Measurements from ENCODE around the gene SHB.

SHB gene

DNA sequence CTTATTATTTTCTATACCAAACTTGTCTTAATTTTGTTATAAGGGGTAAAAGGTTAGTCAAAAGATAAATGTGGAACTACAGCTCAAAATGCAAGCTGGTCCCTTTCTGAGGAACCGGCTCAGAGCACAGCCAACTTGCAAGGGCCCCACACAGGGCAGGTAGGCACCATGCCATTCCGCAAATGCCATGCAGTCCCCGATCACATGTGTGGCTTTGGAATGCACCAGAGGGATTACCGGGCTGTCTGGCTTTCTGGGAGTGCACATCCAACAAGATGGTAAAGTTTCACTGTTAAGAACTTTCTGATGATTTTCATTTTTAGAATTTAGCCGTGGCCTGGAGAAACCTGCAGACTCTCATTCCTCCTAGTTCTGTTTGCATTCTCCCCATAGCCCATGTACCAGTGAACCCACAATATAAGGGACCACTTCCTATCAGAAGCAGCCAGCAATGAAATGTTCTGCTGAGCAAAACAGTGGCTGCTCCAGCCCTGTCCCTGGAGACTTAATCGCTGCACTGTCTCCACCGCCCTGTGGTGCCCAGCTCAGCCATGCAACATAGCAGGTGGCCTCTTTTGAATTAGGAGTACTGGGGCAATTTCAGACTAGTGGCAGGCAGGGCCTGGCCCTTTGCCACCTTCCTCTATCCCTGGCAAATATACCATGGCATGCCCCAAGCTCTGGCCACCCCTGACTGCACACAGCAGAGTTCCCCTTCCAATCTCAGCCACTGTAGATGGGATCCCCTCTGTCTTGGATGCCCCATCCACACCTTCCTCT, 11.4 kb downstream of the SHB start:
- 87% methylated on average over 7 of the region's 7 CpGs for WGBS (ENCODE audit: insufficient coverage)
- Histone ChIP-seq H3K27me3 (replicated peaks in 2 of 5; ENCODE audit: control insufficient read depth in 4 of 5, insufficient read depth in 5 of 5, low read length in 4 of 5) (no peaks in the 10 kb centered on the region), H3K4me3 (ENCODE audit: control insufficient read depth in 1 of 7, extremely low read depth in 1 of 7, insufficient read depth in 4 of 7, low read depth in 2 of 7, low read length in 6 of 7) (no peak overlapping the region), H3K9me3 (ENCODE audit: control extremely low read depth in 1 of 5, control insufficient read depth in 4 of 5, insufficient read depth in 2 of 5, low read depth in 1 of 5, low read length in 4 of 5) (no peaks in the 10 kb centered on the region), H3K36me3 (ENCODE audit: control insufficient read depth in 4 of 4, insufficient read depth in 4 of 4, low read length in 3 of 4) (no peaks in the 10 kb centered on the region), H3K27ac (ENCODE audit: insufficient read depth in 1 of 2, low read depth in 1 of 2, low read length in 2 of 2, poor library complexity in 1 of 2, severe bottlenecking in 2 of 2) (no peak overlapping the region), H3K4me1 (ENCODE audit: control extremely low read depth in 1 of 4, control insufficient read depth in 4 of 4, insufficient read depth in 4 of 4, low read length in 3 of 4) (peaks cover 0 to 4% (median 0%) of the 10 kb centered on the region in 4 experiments)
- no peak for DNase-seq
- POLR2A ChIA-PET = no interaction called here
- CTCF ChIA-PET = no interaction called here

DNA sequence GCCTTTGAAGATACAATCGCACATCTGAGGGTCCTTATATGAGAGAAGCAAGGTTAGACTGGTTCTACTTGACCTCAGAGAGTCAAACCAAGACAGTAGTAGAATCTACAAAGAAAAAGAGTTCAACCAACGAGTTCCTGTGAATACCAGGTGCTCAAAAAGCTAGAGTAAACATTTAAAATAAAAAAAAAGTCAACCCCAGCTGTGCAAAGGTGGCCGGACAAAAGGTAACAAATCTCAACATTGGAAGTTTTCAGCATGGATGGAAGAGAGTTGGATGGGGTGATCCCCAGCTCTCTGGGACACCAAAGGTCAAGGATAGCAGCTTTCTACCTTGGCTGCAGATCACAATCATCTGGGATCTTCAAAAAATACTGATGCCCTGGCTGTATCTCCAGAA, 14.4 kb downstream of the SHB start:
- ChIA-PET POLR2A (no interaction called here), CTCF (interaction anchor here (1.7 to 1.8 kb wide), 2 partner anchors 12 to 143 kb away, joined by 4 to 5 read pairs; no protein-coding TSS in a partner anchor)
- Histone ChIP-seq H3K4me3 (ENCODE audit: control insufficient read depth in 1 of 7, extremely low read depth in 1 of 7, insufficient read depth in 4 of 7, low read depth in 2 of 7, low read length in 6 of 7) (no peak overlapping the region), H3K9me3 (ENCODE audit: control extremely low read depth in 1 of 5, control insufficient read depth in 4 of 5, insufficient read depth in 2 of 5, low read depth in 1 of 5, low read length in 4 of 5) (no peaks in the 10 kb centered on the region), H3K36me3 (ENCODE audit: control insufficient read depth in 4 of 4, insufficient read depth in 4 of 4, low read length in 3 of 4) (no peaks in the 10 kb centered on the region), H3K27me3 (replicated peaks in 2 of 5; ENCODE audit: control insufficient read depth in 4 of 5, insufficient read depth in 5 of 5, low read length in 4 of 5) (no peaks in the 10 kb centered on the region), H3K4me1 (ENCODE audit: control extremely low read depth in 1 of 4, control insufficient read depth in 4 of 4, insufficient read depth in 4 of 4, low read length in 3 of 4) (no peaks in the 10 kb centered on the region), H3K27ac (ENCODE audit: insufficient read depth in 1 of 2, low read depth in 1 of 2, low read length in 2 of 2, poor library complexity in 1 of 2, severe bottlenecking in 2 of 2) (no peak overlapping the region)
- DNase-seq = no peak
- 100% methylated on average over 2 of the region's 3 CpGs for WGBS (ENCODE audit: insufficient coverage)

DNA sequence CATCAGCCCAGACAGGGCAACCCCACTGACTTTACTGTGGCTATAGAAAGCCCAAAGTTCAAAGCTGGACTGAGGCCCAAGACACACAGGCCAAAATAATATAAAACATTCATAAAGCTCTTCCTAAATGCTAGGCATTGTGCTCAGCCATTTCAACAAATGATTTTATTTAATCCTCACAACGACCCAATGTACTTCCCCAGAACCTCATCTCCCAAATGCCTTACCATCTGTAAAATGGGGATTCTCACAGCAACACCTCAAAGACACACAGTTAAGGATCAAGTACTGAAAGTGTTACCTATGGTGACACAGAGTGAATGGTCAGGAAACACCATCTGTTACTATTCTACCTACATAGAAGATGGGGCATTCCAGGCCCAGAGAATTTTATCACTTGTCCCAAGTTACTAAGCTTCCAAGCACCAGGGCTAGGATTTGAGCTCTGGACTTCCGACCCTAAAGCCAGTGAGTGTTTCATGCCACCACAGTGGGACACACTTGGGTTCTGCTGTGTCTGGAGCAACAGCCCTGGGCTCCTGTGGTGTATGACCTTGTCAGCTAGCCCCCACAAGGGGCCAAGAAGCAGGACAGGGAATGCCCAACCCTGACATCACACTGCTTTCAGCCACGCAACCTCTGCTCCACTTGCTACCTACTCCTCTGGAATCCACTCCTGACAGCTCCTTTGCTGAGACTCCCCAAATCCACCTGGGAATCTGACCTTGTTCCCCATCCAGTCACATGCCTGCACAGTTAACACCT, 15.1 kb downstream of the SHB start:
- no peak overlapping the region for H3K27ac ChIP-seq (ENCODE audit: insufficient read depth in 1 of 2, low read depth in 1 of 2, low read length in 2 of 2, poor library complexity in 1 of 2, severe bottlenecking in 2 of 2)
- 91% methylated on average over 3 of the region's 3 CpGs for WGBS (ENCODE audit: insufficient coverage)
- no peak overlapping the region for H3K4me3 ChIP-seq (ENCODE audit: control insufficient read depth in 1 of 7, extremely low read depth in 1 of 7, insufficient read depth in 4 of 7, low read depth in 2 of 7, low read length in 6 of 7)
- POLR2A ChIA-PET = interaction anchor here (0.6 kb wide), 1 partner anchor 126 kb away, joined by 4 read pairs; no protein-coding TSS in a partner anchor
- CTCF ChIA-PET = interaction anchor here (0.8 to 1.8 kb wide), 10 partner anchors 8 to 311 kb away, joined by 3 to 6 read pairs (median 4); no protein-coding TSS in a partner anchor
- H3K27me3 ChIP-seq (replicated peaks in 2 of 5; ENCODE audit: control insufficient read depth in 4 of 5, insufficient read depth in 5 of 5, low read length in 4 of 5) = no peaks in the 10 kb centered on the region
- H3K4me1 ChIP-seq (ENCODE audit: control extremely low read depth in 1 of 4, control insufficient read depth in 4 of 4, insufficient read depth in 4 of 4, low read length in 3 of 4) = no peaks in the 10 kb centered on the region
- H3K9me3 ChIP-seq (ENCODE audit: control extremely low read depth in 1 of 5, control insufficient read depth in 4 of 5, insufficient read depth in 2 of 5, low read depth in 1 of 5, low read length in 4 of 5) = no peaks in the 10 kb centered on the region
- H3K36me3 ChIP-seq (ENCODE audit: control insufficient read depth in 4 of 4, insufficient read depth in 4 of 4, low read length in 3 of 4) = no peaks in the 10 kb centered on the region
- DNase-seq = no peak

DNA sequence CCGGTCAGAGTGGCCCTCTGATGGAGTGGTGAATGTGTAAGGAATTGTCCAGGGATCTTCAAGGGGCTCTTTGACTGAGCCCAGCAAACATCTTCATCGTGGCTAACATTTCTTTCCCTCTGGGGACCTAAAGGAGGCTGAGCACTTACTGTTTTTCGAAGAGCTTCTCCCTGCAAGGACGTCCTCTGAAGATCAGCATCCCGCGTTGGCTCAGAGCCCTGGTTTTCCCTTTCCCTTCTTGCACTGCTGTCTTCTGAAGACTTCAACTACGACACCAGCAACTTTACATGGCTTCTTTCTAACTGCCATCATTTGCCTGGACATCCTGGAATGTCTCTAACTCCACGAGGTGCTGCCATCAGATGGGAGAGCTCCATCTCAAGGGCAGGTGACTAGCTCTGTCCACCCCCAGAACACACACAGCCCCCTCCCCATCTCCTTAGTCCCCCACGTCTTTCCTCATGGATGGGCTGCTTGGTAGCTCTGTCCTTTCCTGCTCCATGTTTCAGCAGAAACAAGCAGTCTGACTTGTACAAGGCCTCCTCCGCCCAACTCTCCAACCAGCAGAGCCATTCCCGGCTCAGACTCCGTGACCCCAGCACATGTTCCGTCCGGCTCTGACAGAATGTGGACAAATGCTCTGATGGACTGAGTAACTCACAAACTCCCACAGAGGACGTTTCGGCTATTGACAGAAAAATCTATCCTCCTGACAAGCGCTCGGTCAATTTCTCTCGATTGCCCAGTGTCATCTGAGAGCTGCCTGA, 17.1 kb downstream of the SHB start:
- ChIA-PET POLR2A (no interaction called here), CTCF (interaction anchor here (0.7 to 1.5 kb wide), 2 partner anchors 9 to 10 kb away, joined by 3 to 4 read pairs; no protein-coding TSS in a partner anchor)
- Histone ChIP-seq H3K4me1 (ENCODE audit: control extremely low read depth in 1 of 4, control insufficient read depth in 4 of 4, insufficient read depth in 4 of 4, low read length in 3 of 4) (peaks cover 4 to 14% (median 8%) of the 10 kb centered on the region in 4 experiments), H3K36me3 (ENCODE audit: control insufficient read depth in 4 of 4, insufficient read depth in 4 of 4, low read length in 3 of 4) (no peaks in the 10 kb centered on the region), H3K27ac (ENCODE audit: insufficient read depth in 1 of 2, low read depth in 1 of 2, low read length in 2 of 2, poor library complexity in 1 of 2, severe bottlenecking in 2 of 2) (no peak overlapping the region), H3K9me3 (ENCODE audit: control extremely low read depth in 1 of 5, control insufficient read depth in 4 of 5, insufficient read depth in 2 of 5, low read depth in 1 of 5, low read length in 4 of 5) (no peaks in the 10 kb centered on the region), H3K27me3 (replicated peaks in 2 of 5; ENCODE audit: control insufficient read depth in 4 of 5, insufficient read depth in 5 of 5, low read length in 4 of 5) (no peaks in the 10 kb centered on the region), H3K4me3 (ENCODE audit: control insufficient read depth in 1 of 7, extremely low read depth in 1 of 7, insufficient read depth in 4 of 7, low read depth in 2 of 7, low read length in 6 of 7) (no peak overlapping the region)
- 97% methylated on average over 19 of the region's 19 CpGs for WGBS (ENCODE audit: insufficient coverage)
- DNase-seq = no peak

DNA sequence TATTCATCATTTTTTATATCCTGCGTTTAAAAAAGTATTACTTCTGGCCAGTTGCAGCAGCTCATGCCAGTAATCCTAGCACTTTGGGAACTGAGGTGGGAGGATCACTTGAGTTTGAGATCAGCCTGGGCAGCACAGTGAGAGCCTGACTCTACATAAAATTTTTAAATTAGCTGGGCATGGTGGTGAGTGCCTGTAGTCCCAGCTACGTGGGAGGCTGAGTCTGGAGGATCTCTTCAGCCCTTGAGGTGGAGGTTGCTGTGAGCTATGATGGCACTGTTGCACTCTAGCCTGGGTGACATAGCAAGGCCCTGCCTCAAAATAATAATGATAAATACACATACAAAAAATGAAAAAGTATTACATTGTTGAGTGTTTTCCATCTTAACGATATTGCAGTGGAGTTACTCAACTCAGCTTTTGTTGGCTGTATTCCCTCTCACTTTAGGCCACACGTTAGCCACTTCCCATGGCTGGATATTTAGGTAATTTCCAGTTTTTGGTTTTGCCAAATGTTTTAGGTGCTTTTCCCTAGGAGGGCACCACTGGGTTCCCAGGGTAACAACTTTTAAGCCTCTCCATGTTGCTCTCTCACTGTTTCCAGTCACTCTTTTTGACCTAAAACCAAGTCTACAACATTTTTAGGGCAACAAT, 20.6 kb downstream of the SHB start:
- CTCF ChIA-PET = interaction anchor here (0.7 to 1.5 kb wide), 3 partner anchors 13 to 32 kb away, joined by 3 to 4 read pairs (median 3); no protein-coding TSS in a partner anchor
- no peak overlapping the region for H3K27ac ChIP-seq (ENCODE audit: insufficient read depth in 1 of 2, low read depth in 1 of 2, low read length in 2 of 2, poor library complexity in 1 of 2, severe bottlenecking in 2 of 2)

More for the DNA sequence above, 20.6 kb downstream of the SHB start:
- WGBS (ENCODE audit: insufficient coverage) = 100% methylated on average over 1 of the region's 4 CpGs
- no peak for DNase-seq
- Histone ChIP-seq H3K9me3 (ENCODE audit: control extremely low read depth in 1 of 5, control insufficient read depth in 4 of 5, insufficient read depth in 2 of 5, low read depth in 1 of 5, low read length in 4 of 5) (no peaks in the 10 kb centered on the region), H3K36me3 (ENCODE audit: control insufficient read depth in 4 of 4, insufficient read depth in 4 of 4, low read length in 3 of 4) (no peaks in the 10 kb centered on the region), H3K27me3 (replicated peaks in 2 of 5; ENCODE audit: control insufficient read depth in 4 of 5, insufficient read depth in 5 of 5, low read length in 4 of 5) (no peaks in the 10 kb centered on the region), H3K4me3 (ENCODE audit: control insufficient read depth in 1 of 7, extremely low read depth in 1 of 7, insufficient read depth in 4 of 7, low read depth in 2 of 7, low read length in 6 of 7) (no peak overlapping the region), H3K4me1 (ENCODE audit: control extremely low read depth in 1 of 4, control insufficient read depth in 4 of 4, insufficient read depth in 4 of 4, low read length in 3 of 4) (peaks cover 4 to 18% (median 10%) of the 10 kb centered on the region in 4 experiments)
- POLR2A ChIA-PET = interaction anchor here (1.2 kb wide), 1 partner anchor 49 kb away, joined by 3 read pairs; no protein-coding TSS in a partner anchor
